GM10847 (cell line): Measurements from ENCODE around the gene NEK2.

ENCODE experiments used
- POLR2A ChIP-seq: IDR thresholded peaks from 2 replicates; pipeline ENCODE4 v1.6.1; 2011; ENCODE audit not compliant: insufficient read length; ENCODE audit errors: extremely low read depth

NEK2 gene

DNA sequence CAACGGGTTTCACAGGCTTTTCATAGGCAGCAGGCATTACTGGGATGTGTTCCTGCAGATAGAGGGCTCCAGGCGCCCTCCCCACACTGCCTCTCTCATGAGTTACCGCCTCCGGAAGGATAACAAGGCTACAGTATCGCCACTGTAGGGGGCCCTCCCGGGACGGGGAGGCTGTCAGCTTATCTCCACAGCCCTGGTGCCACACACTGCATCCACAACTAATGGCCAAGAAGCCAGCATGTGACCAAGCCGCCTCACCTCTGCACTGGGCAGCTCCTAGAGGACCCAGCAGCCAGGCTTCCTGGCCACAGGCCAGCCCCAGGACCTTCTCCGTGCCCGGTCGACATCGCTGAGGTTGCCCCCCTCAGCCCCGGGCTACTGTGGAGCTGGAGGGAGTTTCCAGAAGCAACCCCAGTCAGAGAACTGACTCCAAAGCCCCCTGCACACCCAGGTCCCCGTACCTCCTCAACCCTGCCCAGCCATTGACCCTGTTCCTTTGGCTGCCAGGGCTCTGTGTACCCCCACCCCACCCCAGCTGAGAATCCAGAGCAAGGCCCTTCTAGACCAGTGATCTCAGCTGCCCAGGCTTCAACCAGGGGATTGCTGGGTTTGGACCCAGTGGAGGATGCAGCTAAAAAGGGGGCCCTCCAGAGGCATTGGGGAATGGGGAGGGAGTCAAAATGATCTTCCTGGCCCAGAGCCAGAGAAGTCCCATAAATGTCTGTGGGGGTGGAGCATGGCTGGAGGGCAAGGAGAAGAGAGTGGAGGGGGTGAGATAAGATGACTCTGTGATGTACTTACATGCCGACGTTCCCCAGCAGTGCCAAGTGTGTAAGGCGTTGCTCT, 45.0 kb downstream of the NEK2 start:
- TF ChIP-seq POLR2A, result no peak

DNA sequence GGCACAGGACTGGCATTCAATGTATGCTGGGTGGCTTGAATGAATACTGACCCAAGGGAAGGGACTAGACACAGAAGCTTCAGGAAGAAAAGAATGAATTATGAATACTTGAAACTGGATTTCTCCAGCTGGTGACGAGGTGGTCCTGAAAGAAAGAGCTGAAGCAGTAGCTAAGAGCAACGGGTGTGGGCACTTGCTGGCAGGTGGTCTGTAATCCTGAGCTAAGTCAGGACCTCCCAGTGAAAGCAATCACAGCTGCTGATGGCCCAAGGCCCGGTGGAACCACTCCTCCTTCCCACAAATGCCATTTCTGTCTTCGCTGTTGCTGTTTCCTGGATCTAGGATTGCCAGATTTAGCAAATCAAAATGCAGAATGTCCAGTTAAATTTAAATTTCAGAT, 47.0 kb downstream of the NEK2 start:
- TF ChIP-seq POLR2A, result no peak

DNA sequence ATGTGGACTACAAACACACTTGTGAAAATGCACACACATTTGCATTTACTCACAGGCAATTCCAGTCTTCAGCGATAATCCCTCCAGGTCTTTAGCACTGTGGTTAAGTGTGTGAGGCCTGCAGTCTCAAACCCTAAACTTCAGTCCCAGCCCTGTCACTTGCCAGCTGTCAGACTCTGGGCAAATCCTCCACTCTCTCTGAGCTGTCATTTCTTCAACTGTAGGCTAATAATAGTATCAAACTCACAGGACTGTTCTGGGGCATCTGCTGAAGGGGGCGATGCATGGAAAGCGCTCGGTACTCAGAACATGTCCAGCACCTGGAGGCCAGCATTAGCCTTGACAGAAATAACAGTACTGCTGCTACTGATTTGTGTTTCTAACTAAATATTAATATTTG, 48.2 kb downstream of the NEK2 start:
- TF ChIP-seq POLR2A, result no peak

DNA sequence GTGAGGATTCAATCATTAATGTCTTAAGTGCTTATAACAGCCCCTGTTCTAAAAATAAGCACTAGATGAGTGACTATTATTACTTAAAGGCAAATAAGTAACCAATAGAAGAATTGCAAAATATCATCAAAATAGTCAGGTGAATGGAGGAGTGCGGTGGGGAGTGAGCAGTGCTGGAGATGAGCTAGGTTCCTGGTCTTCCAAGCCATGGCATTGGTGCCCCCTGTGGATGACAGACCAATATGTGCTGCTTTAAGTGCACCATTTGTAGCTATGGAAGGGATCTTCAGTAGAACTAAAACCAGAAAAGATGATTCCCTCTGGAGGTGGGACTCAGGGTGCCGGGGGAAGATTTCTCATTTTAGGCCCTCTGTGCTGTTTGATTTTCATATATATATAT, 50.4 kb downstream of the NEK2 start:
- no peak for TF ChIP-seq POLR2A

DNA sequence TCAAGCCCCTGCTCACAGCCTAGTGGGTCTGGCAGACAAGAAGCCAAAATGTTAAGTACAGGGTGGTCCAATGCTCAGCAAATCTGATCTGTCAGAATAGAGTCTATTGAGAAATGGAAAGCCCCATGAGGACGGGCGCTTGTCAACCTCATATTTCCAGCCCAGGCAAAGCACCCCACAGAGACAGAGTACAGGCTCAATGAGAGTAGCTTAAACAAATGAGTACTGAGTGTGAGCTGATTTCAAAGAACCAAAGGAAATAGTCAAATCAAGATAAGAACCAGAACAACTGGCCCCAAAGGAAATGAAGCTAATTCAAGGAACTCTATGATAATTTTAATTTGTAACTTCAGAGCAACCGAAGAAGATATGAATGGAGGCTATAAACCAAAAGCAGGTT, 51.9 kb downstream of the NEK2 start:
- TF ChIP-seq POLR2A, result no peak

DNA sequence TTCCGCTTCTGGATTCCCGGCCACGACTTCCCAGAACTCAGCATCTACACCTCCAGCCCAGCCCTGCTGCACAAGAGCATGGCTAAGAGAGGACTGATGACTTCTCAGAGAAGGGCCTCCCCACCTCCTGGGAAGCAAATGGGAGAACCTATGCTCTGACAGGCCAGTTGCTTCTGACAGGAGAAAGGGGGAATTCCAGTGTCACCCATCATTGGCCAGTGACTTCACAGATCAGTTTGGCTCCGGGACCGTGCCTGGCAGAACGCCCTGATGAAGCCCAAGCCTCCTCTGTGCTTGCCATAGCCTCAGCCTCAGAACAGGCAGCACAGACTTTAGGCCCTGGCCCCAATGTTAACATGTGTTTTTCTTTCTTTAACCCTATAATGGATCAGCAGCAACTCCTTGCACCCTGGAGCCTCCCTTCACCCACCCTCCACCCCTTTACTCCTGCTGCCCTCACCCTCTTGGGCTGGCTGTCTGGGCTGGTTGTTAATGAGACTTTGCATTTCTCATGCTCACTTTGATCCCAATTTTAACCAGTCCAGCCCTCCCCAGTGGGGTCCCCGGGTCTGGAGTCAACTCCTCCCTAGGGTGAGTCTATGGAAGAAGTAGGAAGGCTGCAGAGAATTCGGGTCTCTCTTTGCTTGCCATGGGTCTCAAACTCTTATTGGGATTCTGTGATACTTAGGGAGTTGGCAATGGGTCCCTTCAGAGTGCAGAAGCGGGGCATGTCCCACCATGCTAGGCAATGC, 53.8 kb downstream of the NEK2 start:
- no peak for TF ChIP-seq POLR2A

DNA sequence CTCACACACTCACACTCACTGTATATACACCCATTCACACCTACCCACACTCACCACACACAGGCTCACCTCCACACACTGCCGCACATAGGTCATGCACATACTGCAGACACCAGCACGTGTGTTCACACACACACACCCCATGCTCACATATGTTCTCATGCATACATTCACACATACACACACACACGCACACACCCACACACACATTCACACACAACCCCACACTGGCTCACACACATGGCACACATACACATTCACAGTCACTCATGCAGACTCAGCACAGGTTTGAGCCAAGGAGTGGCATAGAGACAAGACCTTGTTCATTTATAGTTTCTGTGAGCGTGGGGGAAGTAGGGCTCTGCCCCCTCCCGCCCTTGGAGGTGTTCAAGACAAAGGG, 55.3 kb downstream of the NEK2 start:
- TF ChIP-seq POLR2A, result no peak

DNA sequence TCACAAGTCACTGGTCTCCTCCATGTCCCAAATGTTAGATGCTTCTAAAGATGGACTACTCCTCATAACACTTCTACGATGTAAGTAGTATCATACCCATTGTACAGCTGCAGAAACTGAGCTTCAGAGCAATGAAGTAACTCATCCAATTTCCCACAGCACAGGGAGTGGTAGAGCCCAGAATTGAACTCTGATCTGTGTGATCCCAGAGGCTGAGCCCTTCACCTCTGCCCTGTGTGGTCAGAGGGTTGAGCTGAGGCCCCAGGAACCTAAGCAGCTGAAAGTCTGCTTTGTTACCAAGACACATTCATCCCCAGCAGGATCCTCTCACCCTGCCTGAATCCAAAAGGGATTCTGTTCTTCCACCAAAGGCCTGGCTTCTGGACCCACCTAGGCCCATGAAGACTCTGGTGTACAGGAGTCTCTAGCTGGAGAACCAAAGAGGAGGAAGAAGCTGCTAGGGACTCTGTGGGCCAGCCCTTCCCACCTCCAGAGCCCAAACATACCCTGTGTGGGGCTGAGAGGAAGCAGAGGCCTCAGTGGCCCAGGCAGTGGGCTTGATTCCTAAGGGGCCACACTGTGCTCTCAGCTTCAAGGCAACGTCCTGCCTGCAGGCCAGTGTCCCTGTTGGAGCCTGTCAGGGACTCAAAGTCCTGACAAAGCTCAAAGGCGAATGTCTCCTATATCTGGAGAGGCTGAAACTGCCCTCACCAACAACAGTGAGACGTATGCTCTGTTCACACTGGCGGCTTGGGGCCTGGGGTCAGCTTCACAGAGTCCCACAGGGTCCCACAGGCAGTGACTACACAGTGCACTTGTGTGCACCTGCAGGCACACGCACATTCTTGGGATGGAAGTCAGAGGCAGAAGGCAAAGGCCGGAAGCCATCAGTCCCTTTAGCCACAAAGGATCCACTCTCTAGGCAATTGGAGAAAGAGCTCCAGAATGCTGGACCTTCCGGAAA, 56.1 kb downstream of the NEK2 start:
- TF ChIP-seq POLR2A, result no peak

DNA sequence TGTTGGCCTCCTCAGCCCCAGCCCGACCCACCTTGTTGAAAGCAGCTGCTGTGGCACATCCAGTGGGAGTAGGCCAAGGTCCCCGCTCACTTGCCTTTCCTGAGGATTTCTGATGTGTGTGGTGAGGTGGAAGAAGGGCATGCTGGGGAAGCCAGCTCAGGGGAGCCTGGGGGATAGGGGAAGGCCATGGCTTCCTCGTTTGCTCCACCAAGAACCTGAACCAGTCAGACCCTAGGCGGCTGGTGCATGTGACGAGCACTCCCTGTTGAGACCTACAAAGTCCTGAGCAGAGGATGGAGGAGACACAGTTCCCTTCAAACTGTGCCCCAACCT, 58.5 kb downstream of the NEK2 start:
- no peak for TF ChIP-seq POLR2A

DNA sequence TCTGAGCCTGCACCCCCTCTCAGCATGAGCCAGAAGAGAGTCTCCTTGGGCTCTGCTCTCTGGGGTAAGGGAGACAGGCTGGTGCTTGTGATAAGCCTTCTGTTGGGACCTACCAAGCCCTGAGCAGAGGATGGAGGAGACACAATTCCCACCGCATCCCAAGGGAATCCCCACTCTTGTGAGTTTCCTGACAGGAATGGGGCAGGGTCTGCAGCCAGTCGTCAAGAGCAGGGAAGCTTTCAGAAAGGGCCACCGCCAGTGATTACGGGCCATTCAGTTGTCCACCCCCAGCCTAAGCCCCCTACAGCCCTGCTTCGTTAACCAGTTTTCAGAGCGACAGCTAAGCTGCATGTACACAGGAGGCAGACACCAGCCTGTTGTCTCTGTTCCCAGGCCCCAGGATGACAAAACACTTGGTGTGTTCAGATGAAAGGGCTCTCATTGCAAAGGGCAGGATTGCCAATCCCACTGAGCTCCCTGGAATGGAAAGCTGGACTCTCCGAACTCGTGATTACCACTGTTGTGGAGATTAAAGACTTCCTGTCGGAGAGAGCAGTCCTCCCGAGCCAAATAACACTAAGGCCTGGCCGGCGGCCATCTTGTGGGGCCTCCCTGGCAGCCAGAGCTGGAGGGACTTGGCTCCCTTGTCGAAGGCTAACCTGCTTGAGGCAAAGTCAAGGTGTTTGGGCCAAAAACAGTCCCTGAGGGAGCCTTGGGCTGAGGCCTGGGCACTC, 59.0 kb downstream of the NEK2 start:
- no peak for TF ChIP-seq POLR2A

DNA sequence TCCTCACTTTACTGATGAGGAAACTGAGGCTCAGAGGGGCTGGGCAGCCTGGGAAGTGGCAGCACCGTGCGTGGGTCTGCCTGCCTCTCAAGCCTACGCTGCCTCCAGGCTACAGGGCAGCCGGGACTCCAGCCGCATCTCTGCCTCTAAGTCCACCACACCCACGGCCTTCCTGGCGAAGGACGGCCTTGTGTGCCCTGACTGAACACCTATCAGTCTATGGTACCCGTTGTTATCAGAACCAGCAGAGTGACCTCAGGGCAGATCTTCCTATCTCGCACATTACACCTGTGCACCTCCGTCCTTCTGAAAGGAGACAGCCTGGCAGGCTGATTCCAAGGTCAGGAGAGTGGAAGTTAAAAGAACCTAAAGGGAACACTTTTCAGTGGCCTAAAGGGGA, 60.8 kb downstream of the NEK2 start:
- TF ChIP-seq POLR2A, result no peak

DNA sequence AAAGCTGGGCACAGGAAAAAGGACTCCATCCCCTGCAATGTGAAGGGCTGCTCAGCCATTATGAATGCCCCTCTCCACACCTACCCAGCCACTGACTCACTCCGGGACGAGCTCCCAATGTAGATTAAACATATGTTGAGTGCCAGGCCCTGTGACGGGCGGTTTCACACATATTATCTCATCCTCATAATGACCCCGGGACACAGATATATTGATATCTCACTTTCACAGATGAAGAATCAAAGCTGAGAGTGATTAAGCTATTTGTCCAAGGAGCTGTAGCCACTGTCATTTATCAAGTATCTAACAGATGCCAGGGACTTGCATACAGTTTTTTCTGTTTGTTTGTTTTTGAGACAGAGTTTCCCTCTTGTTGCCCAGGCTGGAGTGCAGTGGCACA, 61.5 kb downstream of the NEK2 start:
- TF ChIP-seq POLR2A, result no peak

DNA sequence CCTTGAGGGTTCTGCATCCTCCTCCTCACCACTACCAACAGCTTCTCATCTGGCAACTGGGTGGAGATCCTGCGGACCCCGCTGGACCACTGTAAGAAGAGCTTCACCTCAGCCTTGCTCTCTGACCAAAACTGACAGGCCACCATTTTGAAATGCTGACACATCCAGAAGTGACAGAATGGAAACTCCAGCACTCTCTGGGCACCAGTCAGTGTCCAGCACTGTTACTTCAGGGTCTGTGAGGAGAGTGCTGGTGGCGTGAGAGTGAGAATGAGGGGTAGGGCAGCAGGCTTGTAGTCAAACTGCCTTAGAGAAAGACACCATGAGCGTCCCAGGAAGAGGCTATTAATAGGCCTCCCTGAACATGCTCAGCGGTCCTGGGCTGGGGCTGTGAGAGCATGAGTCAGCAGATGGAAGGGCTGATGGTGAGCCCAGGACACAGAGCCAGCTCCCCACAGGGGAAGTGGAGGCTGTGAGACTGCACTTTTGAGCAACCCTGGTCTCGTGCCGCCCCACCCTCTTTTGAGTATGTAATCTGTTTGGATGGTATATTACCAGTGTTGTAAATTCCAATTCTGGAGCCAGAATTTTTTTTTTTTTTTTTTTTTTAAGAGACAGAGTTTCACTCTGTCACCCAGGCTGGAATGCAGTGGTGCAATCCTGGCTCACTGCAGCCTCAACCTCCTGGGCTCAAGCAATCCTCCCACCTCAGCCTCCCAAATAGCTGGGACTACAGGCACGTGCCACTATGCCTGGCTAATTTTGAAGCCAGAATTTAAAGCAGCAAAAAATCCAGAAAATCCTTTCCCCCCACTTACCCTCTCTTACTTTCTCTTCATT, 62.1 kb downstream of the NEK2 start:
- no peak for TF ChIP-seq POLR2A

DNA sequence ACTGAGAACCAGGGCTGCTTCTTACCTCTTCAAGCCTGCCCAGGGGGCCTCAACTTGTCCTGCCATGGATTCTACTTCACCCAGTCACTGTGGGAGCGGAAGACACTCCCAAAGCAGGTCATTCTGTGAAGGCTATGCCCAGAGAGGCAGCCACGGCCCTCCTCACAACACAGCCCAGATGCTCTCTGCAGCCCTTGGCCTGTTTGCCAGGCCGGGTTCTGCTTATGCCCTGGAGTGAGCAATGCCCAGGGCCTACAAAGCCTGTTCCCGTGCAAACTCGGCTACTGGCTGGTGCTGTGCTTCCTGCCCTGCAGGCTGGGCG, 62.7 kb downstream of the NEK2 start:
- no peak for TF ChIP-seq POLR2A
